HepG2 (cell line): Measurements from ENCODE around the gene SCRT2. TPM values are rescaled to one million over a fixed set of nuclear protein-coding genes. Genes with fewer than 3 reads are reported as not detected.

Experiments
- ARNTL ChIP-seq: sonication (generic); formaldehyde crosslinking; IDR thresholded peaks from 2 replicates; pipeline ENCODE4 v1.4.0; 2020; ENCODE audit warnings: mild to moderate bottlenecking, missing genetic modification reagents
- CAMTA2 ChIP-seq: sonication (generic); formaldehyde crosslinking; IDR thresholded peaks from 2 replicates; pipeline ENCODE4 v1.4.0; 2020; ENCODE audit warnings: mild to moderate bottlenecking, missing genetic modification reagents, borderline replicate concordance
- CBFB ChIP-seq: sonication (generic); formaldehyde crosslinking; IDR thresholded peaks from 2 replicates; pipeline ENCODE4 v1.4.0; 2020; ENCODE audit warnings: missing genetic modification reagents
- CBX2 ChIP-seq, 2 experiments: fragments of 200-600 bp in 1 of 2; sonication (generic); formaldehyde crosslinking in 1 of 2; IDR thresholded peaks; 2 replicates each; pipeline versions ENCODE4 v1.7.0 to v1.8.1; 2018 to 2022; ENCODE audit warnings: low read depth in 2 of 2, low read length in 1 of 2, mild to moderate bottlenecking in 1 of 2, missing genetic modification reagents in 1 of 2
- CC2D1A ChIP-seq: sonication (generic); formaldehyde crosslinking; IDR thresholded peaks from 2 replicates; pipeline ENCODE4 v1.8.1; 2023; ENCODE audit warnings: mild to moderate bottlenecking, missing genetic modification reagents
- CHD4 ChIP-seq: fragments of 200-600 bp; sonication (generic); IDR thresholded peaks from 2 replicates; pipeline ENCODE4 v1.7.0; 2017; ENCODE audit warnings: mild to moderate bottlenecking, low read length, borderline replicate concordance
- HDAC6 ChIP-seq: fragments of 200-600 bp; sonication (generic); IDR thresholded peaks from 2 replicates; pipeline ENCODE4 v1.7.0; 2017; ENCODE audit warnings: mild to moderate bottlenecking, antibody characterized with exemption, low read length, low read depth
- JDP2 ChIP-seq: sonication (generic); formaldehyde crosslinking; IDR thresholded peaks from 2 replicates; pipeline ENCODE4 v1.8.1; 2022; ENCODE audit warnings: missing genetic modification reagents, borderline replicate concordance
- KLF6 ChIP-seq: IDR thresholded peaks from 2 replicates; pipeline ENCODE4 v1.8.0; 2016; ENCODE audit warnings: missing biosample characterization, missing genetic modification reagents
- NFRKB ChIP-seq: fragments of 450-650 bp; IDR thresholded peaks from 2 replicates; pipeline ENCODE4 v1.6.1; 2017
- TRIM24 ChIP-seq: sonication (generic); formaldehyde crosslinking; IDR thresholded peaks from 2 replicates; pipeline ENCODE4 v1.8.0; 2022; ENCODE audit warnings: mild to moderate bottlenecking, missing genetic modification reagents
- XBP1 ChIP-seq: sonication (generic); formaldehyde crosslinking; IDR thresholded peaks from 2 replicates; pipeline ENCODE4 v1.5.0; 2020; ENCODE audit warnings: missing genetic modification reagents
- ZBTB38 ChIP-seq: sonication (generic); formaldehyde crosslinking; IDR thresholded peaks from 2 replicates; pipeline ENCODE4 v1.5.1; 2020; ENCODE audit warnings: mild to moderate bottlenecking, missing genetic modification reagents
- ZNF33B ChIP-seq: sonication (generic); formaldehyde crosslinking; IDR thresholded peaks from 2 replicates; pipeline ENCODE4 v1.5.1; 2020; ENCODE audit warnings: mild to moderate bottlenecking, missing genetic modification reagents
- ZNF558 ChIP-seq: sonication (generic); formaldehyde crosslinking; IDR thresholded peaks from 2 replicates; pipeline ENCODE4 v1.9.0; 2022; ENCODE audit warnings: mild to moderate bottlenecking, missing genetic modification reagents, borderline replicate concordance
- ZZZ3 ChIP-seq: sonication (generic); formaldehyde crosslinking; IDR thresholded peaks from 2 replicates; pipeline ENCODE4 v1.4.0; 2020; ENCODE audit warnings: missing genetic modification reagents, mild to moderate bottlenecking, borderline replicate concordance
- polyA plus RNA-seq, 8 experiments: library from polyadenylated mRNA; depleted of rRNA in 3 of 8; stranded (reverse) in 7 of 8; unstranded in 1 of 8; fragments of >200 nt; fragmentation: Illumina TruSeq in 4 of 8; extraction: Trizol in 4 of 8; gene quantifications; 2 replicates each; pipeline versions ENCODE4 v1.2.1 to v1.2.3, GENCODE V29; 2011 to 2016; ENCODE audit warnings: low read depth in 4 of 8, missing spikeins in 1 of 8, mixed read lengths in 1 of 8; ENCODE audit not compliant: insufficient read depth in 1 of 8
- total RNA-seq, 5 experiments: library from RNA; depleted of rRNA; stranded (reverse); fragments of >200 nt; fragmentation: Illumina TruSeq; extraction: Trizol; gene quantifications; 2 replicates each; pipeline ENCODE4 v1.2.3, GENCODE V29; 2016; ENCODE audit warnings: low read depth in 1 of 5
- TF ChIP-seq, protein P1 (sequence below): sonication (generic); formaldehyde crosslinking; IDR thresholded peaks from one replicate; pipeline ENCODE4 v1.5.1; 2020; ENCODE audit warnings: mild to moderate bottlenecking, missing genetic modification reagents; ENCODE audit errors: not compliant biosample characterization
- TF ChIP-seq, protein P2 (sequence below): IDR thresholded peaks from 2 replicates; pipeline ENCODE4 v1.6.1; 2016; ENCODE audit warnings: control low read depth
- TF ChIP-seq, protein P3 (sequence below): sonication (generic); formaldehyde crosslinking; IDR thresholded peaks from 2 replicates; pipeline ENCODE4 v1.8.1; 2023; ENCODE audit warnings: mild to moderate bottlenecking, missing genetic modification reagents
- TF ChIP-seq, protein P4 (sequence below): sonication (generic); formaldehyde crosslinking; IDR thresholded peaks from 2 replicates; pipeline ENCODE4 v1.8.1; 2023; ENCODE audit warnings: mild to moderate bottlenecking, missing genetic modification reagents, borderline replicate concordance

The SCRT2 gene
- total and polyA plus RNA-seq, 2 of the 13 experiments (the other 11 are each of a cell fraction or from before 2014, with no cell fraction given): not detected

GRCh38 chr20:646107-646867 lies 29.3 kb downstream of the SCRT2 start (continued):
- TF ChIP-seq JDP2 (CRISPR knock-in tag): no peak
- TF ChIP-seq ARNTL (CRISPR knock-in tag): no peak
- no peak for TF ChIP-seq CBFB
- TF ChIP-seq NFRKB: no peak
- TF ChIP-seq, protein P1, sequence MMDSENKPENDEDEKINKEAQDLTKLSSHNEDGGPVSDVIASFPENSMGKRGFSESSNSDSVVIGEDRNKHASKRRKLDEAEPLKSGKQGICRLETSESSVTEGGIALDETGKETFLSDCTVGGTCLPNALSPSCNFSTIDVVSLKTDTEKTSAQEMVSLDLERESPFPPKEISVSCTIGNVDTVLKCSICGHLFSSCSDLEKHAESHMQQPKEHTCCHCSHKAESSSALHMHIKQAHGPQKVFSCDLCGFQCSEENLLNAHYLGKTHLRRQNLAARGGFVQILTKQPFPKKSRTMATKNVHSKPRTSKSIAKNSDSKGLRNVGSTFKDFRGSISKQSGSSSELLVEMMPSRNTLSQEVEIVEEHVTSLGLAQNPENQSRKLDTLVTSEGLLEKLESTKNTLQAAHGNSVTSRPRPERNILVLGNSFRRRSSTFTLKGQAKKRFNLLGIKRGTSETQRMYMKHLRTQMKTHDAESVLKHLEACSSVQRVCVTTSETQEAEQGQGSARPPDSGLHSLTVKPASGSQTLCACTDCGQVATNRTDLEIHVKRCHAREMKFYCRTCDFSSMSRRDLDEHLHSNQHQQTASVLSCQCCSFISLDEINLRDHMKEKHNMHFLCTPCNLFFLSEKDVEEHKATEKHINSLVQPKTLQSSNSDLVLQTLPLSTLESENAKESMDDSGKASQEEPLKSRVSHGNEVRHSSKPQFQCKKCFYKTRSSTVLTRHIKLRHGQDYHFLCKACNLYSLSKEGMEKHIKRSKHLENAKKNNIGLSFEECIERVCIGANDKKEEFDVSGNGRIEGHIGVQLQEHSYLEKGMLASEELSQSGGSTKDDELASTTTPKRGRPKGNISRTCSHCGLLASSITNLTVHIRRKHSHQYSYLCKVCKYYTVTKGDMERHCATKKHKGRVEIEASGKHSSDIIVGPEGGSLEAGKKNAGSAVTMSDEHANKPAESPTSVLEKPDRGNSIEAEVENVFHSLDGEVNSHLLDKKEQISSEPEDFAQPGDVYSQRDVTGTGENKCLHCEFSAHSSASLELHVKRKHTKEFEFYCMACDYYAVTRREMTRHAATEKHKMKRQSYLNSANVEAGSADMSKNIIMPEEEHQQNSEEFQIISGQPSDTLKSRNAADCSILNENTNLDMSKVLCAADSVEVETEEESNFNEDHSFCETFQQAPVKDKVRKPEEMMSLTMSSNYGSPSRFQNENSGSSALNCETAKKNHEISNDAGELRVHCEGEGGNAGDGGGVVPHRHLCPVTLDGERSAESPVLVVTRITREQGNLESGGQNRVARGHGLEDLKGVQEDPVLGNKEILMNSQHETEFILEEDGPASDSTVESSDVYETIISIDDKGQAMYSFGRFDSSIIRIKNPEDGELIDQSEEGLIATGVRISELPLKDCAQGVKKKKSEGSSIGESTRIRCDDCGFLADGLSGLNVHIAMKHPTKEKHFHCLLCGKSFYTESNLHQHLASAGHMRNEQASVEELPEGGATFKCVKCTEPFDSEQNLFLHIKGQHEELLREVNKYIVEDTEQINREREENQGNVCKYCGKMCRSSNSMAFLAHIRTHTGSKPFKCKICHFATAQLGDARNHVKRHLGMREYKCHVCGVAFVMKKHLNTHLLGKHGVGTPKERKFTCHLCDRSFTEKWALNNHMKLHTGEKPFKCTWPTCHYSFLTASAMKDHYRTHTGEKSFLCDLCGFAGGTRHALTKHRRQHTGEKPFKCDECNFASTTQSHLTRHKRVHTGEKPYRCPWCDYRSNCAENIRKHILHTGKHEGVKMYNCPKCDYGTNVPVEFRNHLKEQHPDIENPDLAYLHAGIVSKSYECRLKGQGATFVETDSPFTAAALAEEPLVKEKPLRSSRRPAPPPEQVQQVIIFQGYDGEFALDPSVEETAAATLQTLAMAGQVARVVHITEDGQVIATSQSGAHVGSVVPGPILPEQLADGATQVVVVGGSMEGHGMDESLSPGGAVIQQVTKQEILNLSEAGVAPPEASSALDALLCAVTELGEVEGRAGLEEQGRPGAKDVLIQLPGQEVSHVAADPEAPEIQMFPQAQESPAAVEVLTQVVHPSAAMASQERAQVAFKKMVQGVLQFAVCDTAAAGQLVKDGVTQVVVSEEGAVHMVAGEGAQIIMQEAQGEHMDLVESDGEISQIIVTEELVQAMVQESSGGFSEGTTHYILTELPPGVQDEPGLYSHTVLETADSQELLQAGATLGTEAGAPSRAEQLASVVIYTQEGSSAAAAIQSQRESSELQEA (CRISPR knock-in tag): no peak
- TF ChIP-seq ZBTB38: no peak
- TF ChIP-seq, protein P2, sequence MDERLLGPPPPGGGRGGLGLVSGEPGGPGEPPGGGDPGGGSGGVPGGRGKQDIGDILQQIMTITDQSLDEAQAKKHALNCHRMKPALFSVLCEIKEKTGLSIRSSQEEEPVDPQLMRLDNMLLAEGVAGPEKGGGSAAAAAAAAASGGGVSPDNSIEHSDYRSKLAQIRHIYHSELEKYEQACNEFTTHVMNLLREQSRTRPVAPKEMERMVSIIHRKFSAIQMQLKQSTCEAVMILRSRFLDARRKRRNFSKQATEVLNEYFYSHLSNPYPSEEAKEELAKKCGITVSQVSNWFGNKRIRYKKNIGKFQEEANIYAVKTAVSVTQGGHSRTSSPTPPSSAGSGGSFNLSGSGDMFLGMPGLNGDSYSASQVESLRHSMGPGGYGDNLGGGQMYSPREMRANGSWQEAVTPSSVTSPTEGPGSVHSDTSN (CRISPR knock-in tag): no peak
- TF ChIP-seq, protein P3, sequence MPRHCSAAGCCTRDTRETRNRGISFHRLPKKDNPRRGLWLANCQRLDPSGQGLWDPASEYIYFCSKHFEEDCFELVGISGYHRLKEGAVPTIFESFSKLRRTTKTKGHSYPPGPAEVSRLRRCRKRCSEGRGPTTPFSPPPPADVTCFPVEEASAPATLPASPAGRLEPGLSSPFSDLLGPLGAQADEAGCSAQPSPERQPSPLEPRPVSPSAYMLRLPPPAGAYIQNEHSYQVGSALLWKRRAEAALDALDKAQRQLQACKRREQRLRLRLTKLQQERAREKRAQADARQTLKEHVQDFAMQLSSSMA: no peak; the same call in 1 of the 2 replicates
- TF ChIP-seq ZNF33B: no peak
- 0 out of 2 replicates have a peak, but pooled peaks have one; percentile 17 for TF ChIP-seq ZZZ3 (CRISPR knock-in tag)
- TF ChIP-seq CHD4: peak; percentile 24; the same call in 1 of the 2 replicates
- TF ChIP-seq ZNF558 (CRISPR knock-in tag): no peak
- TF ChIP-seq HDAC6: no peak
- TF ChIP-seq, protein P4, sequence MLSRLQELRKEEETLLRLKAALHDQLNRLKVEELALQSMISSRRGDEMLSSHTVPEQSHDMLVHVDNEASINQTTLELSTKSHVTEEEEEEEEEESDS (CRISPR knock-in tag): no peak
- TF ChIP-seq TRIM24 (CRISPR knock-in tag): no peak
- no peak for TF ChIP-seq XBP1
- TF ChIP-seq KLF6 (CRISPR knock-in tag): no peak
- no peak for TF ChIP-seq CAMTA2 (CRISPR knock-in tag)
- TF ChIP-seq CC2D1A (CRISPR knock-in tag): no peak
- no peak for TF ChIP-seq CBX2 (IDR thresholded peaks at IDR 0.05; ENCODE audit: low read depth, low read length)
- TF ChIP-seq CBX2 (CRISPR knock-in tag; IDR thresholded peaks at IDR 0.05; ENCODE audit: low read depth): no peak
